ENCODE results near the gene TMEM232. TPM values are rescaled to one million over a fixed set of nuclear protein-coding genes. Genes with fewer than 3 reads are reported as not detected.

Gene TMEM232
- total and polyA plus RNA-seq, 7 donors = 0.25 to 1.4 (median 0.58) TPM

DNA sequence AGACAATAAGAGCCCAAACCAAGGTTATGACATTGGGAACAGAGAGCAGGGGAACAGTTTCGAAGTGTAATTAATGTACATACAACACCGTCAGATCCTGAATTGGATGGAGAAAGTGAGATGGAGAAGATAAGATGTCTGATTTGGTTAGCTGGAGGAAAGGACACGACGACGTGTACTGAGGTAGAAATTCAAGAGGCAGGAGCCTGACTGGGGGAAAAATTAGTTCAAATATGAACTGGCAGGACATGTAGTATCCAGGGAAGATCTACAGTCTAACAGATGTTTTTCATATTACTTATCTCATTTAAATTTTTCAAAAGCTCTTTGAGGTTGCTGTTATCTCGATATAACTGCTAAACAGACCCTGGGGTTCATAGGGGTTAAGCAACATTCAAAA is 114.7 kb downstream of the TMEM232 start:
- WGBS, 3 donors = 86% methylated on average over 6 of the region's 6 CpGs
- peaks cover 11% of the 10 kb centered on the region for H3K9me3 ChIP-seq
- no peaks in the 10 kb centered on the region for H3K36me3 ChIP-seq (ENCODE audit: insufficient read depth in 1 of 2, low read depth in 1 of 2)
- no peak for ATAC-seq
- H3K4me1 ChIP-seq = no peaks in the 10 kb centered on the region
- no peak for DNase-seq
- no peak overlapping the region for H3K4me3 ChIP-seq
- intact Hi-C loops (cut with DNase I) = no loop called here
- no peaks in the 10 kb centered on the region for H3K27me3 ChIP-seq (ENCODE audit: insufficient read depth in 3 of 3, low read length in 2 of 3)
- H3K27ac ChIP-seq = no peak overlapping the region
- TF ChIP-seq, protein P1, sequence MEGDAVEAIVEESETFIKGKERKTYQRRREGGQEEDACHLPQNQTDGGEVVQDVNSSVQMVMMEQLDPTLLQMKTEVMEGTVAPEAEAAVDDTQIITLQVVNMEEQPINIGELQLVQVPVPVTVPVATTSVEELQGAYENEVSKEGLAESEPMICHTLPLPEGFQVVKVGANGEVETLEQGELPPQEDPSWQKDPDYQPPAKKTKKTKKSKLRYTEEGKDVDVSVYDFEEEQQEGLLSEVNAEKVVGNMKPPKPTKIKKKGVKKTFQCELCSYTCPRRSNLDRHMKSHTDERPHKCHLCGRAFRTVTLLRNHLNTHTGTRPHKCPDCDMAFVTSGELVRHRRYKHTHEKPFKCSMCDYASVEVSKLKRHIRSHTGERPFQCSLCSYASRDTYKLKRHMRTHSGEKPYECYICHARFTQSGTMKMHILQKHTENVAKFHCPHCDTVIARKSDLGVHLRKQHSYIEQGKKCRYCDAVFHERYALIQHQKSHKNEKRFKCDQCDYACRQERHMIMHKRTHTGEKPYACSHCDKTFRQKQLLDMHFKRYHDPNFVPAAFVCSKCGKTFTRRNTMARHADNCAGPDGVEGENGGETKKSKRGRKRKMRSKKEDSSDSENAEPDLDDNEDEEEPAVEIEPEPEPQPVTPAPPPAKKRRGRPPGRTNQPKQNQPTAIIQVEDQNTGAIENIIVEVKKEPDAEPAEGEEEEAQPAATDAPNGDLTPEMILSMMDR (IDR thresholded peaks at IDR 0.05) = no peak

DNA sequence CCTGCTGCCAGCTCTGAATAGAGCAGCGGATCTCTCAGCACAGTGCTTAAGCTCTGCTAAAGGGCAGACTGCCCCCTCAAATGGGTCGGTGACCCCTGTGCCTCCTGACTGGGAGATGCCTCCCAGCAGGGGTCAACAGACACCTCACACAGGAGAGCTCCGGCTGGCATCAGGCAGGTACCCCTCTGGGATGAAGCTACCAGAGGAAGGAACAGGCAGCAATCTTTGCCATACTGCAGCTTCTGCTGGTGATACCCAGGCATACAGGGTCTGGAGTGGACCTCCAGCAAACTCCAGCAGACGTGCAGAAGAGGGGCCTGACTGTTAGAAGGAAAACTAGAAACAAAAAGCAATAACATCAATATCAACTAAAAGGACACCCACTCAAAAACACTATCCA is 131.6 kb downstream of the TMEM232 start:
- Histone ChIP-seq H3K9me3 (no peaks in the 10 kb centered on the region), H3K4me3 (no peak overlapping the region), H3K4me1 (no peaks in the 10 kb centered on the region), H3K27me3 (ENCODE audit: insufficient read depth in 3 of 3, low read length in 2 of 3) (no peaks in the 10 kb centered on the region), H3K27ac (no peak overlapping the region), H3K36me3 (ENCODE audit: insufficient read depth in 1 of 2, low read depth in 1 of 2) (no peaks in the 10 kb centered on the region)
- intact Hi-C loops (cut with DNase I) = loop anchor here in 1 of 2 donors (10.0 kb wide), 1 partner anchor 150 kb away; no protein-coding TSS in a partner anchor
- TF ChIP-seq, protein P1 (IDR thresholded peaks at IDR 0.05) = no peak
- ATAC-seq = no peak
- 86 to 93% (median 86%) methylated on average over 4 of the region's 4 CpGs for WGBS, 3 donors
- DNase-seq = no peak

DNA sequence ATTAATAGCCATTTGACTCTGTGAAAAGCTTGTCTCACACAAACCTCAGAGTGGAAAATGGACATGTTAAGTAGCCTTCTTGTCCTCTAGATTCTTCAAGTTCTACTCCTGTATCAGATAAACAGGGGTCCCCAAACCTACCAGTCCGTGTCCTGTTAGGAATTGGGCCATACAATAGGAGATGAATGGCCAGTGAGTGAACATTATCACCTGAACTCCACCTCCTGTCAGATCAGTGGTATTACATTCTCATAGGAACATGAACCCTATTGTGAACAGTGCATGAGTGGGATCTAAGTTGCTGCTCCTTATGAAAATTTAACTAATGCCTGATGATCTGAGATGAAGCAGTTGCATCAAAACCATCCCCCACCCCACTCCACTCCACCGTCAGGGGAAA is 136.3 kb downstream of the TMEM232 start:
- TF ChIP-seq, protein P1 (IDR thresholded peaks at IDR 0.05) = peak; percentile 39
- Histone ChIP-seq H3K27ac (no peak overlapping the region), H3K4me3 (no peak overlapping the region), H3K9me3 (no peaks in the 10 kb centered on the region), H3K4me1 (no peaks in the 10 kb centered on the region), H3K27me3 (ENCODE audit: insufficient read depth in 3 of 3, low read length in 2 of 3) (no peaks in the 10 kb centered on the region), H3K36me3 (ENCODE audit: insufficient read depth in 1 of 2, low read depth in 1 of 2) (no peaks in the 10 kb centered on the region)
- DNase-seq = no peak
- peak in 1 of 4 donors; percentile 69 for ATAC-seq
- intact Hi-C loops (cut with DNase I) = loop anchor here in 1 of 2 donors (10.0 kb wide), 1 partner anchor 145 kb away; no protein-coding TSS in a partner anchor
- 21 to 32% (median 25%) methylated on average over 2 of the region's 2 CpGs for WGBS, 3 donors

DNA sequence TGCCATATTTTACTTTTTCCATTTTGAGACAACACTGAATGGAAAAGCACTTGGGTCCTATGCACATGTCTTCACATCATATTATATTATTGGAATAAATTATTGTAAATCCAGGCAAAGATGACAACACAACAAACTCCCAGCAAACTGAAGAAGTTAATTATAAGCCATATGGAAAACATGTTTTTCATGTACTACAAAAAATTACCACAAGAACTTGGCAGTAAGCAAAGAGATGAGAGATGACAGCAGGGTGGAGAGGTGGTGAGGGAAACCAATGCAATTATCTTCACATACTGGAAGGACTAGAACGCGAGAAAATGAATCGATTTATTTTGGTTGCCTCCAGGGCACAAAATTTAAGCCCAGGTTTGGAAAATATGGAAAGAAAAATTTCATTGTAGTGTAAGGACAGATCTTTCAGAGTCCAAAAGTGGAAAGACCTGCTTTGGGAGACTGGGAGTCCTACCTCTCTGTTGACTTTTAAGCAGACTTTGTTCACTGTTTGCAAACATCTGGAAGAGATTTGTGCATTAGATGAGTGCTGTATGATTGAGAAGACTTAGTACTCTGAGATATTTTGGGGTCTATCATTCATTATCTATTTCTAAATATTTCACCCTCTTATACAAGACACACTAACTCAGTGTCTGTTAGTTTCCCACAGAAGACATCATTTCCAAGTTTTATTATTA is 138.0 kb downstream of the TMEM232 start:
- WGBS, 3 donors = 43 to 70% (median 58%) methylated on average over 3 of the region's 3 CpGs
- intact Hi-C loops (cut with DNase I) = loop anchor here in 1 of 2 donors (10.0 kb wide), 1 partner anchor 144 kb away; no protein-coding TSS in a partner anchor
- Histone ChIP-seq H3K27me3 (ENCODE audit: insufficient read depth in 3 of 3, low read length in 2 of 3) (no peaks in the 10 kb centered on the region), H3K4me1 (no peaks in the 10 kb centered on the region), H3K4me3 (no peak overlapping the region), H3K36me3 (ENCODE audit: insufficient read depth in 1 of 2, low read depth in 1 of 2) (no peaks in the 10 kb centered on the region), H3K27ac (no peak overlapping the region), H3K9me3 (no peaks in the 10 kb centered on the region)
- DNase-seq (no peak), ATAC-seq (no peak)
- TF ChIP-seq, protein P1 (IDR thresholded peaks at IDR 0.05) = no peak

Measured in psoas muscle (tissue), 8 donors.